OCI-LY3 (cell line): ENCODE results near the gene EHD1.

Experiments used
- EZH2phosphoT487 ChIP-seq: fragments of 200-600 bp; shearing (Covaris generic); IDR thresholded peaks from 2 replicates; pipeline ENCODE4 v1.6.1; 2018; ENCODE audit warnings: antibody characterized with exemption, mixed run types, low read depth
- TF ChIP-seq, protein P1 (sequence below): fragments of 200-600, 300-600 bp; sonication (generic); IDR thresholded peaks from 2 replicates; pipeline ENCODE4 v1.5.1; 2014; ENCODE audit warnings: antibody characterized with exemption, low read length, low read depth

DNA sequence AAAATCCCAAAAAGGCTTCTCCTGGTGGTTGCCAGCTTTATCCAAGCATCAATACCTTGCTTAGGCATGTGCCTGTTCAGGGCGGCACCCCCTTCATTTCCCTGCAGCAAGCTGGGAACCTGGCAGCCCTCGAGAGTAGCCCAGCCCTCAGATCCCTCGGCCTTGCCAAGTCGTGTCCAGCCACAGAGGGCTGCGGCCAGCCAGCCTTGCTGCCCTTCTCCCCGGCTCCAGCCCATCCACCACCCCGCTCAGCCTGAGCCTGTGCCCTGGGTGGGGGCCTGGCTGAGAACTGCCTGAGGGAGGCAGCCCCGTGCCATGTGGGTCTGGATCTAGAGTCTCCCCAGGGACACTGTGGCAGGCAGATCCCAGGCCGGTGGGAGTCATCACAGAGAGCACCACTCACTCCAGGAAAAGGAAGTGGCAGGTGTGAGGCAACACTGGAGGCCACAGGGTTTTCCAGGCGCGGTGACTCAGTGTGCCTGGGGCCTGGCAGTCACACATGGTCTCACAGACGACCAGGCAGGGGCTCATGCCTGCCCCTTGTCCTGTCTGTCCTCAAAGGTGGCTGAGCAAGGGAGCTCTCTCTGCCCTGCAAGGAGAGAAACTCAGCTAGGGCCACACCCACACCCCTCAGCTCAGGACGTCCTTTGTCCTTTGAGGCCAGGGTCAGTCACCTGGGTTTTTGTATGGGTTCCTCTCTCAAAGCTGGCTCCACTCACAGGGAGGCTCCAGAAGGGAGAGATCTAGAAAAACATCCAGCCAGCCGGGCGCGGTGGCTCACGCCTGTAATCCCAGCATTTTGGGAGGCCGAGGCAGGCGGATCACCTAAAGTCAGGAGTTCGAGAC lies 21.8 kb downstream of the EHD1 start:
- TF ChIP-seq, protein P1, sequence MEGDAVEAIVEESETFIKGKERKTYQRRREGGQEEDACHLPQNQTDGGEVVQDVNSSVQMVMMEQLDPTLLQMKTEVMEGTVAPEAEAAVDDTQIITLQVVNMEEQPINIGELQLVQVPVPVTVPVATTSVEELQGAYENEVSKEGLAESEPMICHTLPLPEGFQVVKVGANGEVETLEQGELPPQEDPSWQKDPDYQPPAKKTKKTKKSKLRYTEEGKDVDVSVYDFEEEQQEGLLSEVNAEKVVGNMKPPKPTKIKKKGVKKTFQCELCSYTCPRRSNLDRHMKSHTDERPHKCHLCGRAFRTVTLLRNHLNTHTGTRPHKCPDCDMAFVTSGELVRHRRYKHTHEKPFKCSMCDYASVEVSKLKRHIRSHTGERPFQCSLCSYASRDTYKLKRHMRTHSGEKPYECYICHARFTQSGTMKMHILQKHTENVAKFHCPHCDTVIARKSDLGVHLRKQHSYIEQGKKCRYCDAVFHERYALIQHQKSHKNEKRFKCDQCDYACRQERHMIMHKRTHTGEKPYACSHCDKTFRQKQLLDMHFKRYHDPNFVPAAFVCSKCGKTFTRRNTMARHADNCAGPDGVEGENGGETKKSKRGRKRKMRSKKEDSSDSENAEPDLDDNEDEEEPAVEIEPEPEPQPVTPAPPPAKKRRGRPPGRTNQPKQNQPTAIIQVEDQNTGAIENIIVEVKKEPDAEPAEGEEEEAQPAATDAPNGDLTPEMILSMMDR = no peak
- no peak for TF ChIP-seq EZH2phosphoT487
